Uterus (tissue), 2 donors: Measurements from ENCODE around the gene INTS11.

Source experiments
- CTCF ChIP-seq, 4 experiments: fragments of 200-600 bp in 2 of 4; fragments of 450-650 bp in 2 of 4; sonication (generic) in 2 of 4; IDR thresholded peaks; one replicate each; pipeline ENCODE4 v1.5.1; 2016 to 2019; ENCODE audit warnings: antibody characterized with exemption in 4 of 4, mild to moderate bottlenecking in 2 of 4, moderate library complexity in 1 of 4
- POLR2A ChIP-seq, 2 donors: fragments of 450-650 bp; IDR thresholded peaks; one replicate each; pipeline ENCODE4 v1.6.1; 2016; ENCODE audit warnings: antibody characterized with exemption in 2 of 2, mild to moderate bottlenecking in 1 of 2, moderate library complexity in 1 of 2

- TF ChIP-seq CTCF (IDR thresholded peaks at IDR 0.05) (no peak), POLR2A (IDR thresholded peaks at IDR 0.05) (no peak)
Observed at GRCh38 chr1:1326075-1326605, 1.7 kb upstream of the INTS11 start.
